ENCODE results near the gene GAL3ST1. TPM values are rescaled to one million over a fixed set of nuclear protein-coding genes. Genes with fewer than 3 reads are reported as not detected.

GAL3ST1 gene
- total and polyA plus RNA-seq, 2 of the 8 experiments (the other 6 are each of a cell fraction or from before 2014, with no cell fraction given), result 11.0 to 32.5 TPM

DNA sequence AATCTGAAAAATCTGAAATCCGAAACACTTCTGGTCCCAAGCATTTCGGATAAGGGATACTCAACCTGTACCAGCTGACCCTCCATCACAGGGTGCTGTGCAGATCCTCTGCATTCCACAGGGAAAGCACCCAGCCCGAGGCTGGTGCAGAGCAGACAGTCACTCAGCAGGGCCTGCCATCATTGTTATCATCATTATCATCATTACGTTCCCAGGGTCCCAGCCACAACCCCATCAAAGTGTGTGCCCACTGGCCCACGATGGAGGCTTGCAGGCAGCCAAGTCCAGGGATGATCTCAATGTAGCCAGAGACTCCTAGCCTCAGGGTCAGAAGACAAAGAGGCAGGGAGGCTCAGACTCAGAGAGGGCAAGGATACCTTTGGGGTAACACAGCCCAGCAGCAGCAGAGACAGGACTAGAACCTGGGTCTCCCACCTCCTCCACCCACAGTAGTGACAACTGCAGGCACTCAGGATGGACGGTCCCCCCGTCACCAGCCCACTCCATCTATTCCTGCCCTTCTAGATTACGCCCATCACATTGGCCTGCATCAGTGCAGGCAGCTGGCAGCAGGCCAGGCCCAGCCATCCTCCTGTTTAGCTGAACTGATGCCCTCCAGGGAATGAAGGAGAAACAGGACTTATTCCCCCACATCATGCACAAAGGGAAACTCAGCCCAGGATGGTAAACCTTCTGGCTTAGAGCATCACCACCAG, 10.3 kb downstream of the GAL3ST1 start (continued):
- TF ChIP-seq, protein P1, sequence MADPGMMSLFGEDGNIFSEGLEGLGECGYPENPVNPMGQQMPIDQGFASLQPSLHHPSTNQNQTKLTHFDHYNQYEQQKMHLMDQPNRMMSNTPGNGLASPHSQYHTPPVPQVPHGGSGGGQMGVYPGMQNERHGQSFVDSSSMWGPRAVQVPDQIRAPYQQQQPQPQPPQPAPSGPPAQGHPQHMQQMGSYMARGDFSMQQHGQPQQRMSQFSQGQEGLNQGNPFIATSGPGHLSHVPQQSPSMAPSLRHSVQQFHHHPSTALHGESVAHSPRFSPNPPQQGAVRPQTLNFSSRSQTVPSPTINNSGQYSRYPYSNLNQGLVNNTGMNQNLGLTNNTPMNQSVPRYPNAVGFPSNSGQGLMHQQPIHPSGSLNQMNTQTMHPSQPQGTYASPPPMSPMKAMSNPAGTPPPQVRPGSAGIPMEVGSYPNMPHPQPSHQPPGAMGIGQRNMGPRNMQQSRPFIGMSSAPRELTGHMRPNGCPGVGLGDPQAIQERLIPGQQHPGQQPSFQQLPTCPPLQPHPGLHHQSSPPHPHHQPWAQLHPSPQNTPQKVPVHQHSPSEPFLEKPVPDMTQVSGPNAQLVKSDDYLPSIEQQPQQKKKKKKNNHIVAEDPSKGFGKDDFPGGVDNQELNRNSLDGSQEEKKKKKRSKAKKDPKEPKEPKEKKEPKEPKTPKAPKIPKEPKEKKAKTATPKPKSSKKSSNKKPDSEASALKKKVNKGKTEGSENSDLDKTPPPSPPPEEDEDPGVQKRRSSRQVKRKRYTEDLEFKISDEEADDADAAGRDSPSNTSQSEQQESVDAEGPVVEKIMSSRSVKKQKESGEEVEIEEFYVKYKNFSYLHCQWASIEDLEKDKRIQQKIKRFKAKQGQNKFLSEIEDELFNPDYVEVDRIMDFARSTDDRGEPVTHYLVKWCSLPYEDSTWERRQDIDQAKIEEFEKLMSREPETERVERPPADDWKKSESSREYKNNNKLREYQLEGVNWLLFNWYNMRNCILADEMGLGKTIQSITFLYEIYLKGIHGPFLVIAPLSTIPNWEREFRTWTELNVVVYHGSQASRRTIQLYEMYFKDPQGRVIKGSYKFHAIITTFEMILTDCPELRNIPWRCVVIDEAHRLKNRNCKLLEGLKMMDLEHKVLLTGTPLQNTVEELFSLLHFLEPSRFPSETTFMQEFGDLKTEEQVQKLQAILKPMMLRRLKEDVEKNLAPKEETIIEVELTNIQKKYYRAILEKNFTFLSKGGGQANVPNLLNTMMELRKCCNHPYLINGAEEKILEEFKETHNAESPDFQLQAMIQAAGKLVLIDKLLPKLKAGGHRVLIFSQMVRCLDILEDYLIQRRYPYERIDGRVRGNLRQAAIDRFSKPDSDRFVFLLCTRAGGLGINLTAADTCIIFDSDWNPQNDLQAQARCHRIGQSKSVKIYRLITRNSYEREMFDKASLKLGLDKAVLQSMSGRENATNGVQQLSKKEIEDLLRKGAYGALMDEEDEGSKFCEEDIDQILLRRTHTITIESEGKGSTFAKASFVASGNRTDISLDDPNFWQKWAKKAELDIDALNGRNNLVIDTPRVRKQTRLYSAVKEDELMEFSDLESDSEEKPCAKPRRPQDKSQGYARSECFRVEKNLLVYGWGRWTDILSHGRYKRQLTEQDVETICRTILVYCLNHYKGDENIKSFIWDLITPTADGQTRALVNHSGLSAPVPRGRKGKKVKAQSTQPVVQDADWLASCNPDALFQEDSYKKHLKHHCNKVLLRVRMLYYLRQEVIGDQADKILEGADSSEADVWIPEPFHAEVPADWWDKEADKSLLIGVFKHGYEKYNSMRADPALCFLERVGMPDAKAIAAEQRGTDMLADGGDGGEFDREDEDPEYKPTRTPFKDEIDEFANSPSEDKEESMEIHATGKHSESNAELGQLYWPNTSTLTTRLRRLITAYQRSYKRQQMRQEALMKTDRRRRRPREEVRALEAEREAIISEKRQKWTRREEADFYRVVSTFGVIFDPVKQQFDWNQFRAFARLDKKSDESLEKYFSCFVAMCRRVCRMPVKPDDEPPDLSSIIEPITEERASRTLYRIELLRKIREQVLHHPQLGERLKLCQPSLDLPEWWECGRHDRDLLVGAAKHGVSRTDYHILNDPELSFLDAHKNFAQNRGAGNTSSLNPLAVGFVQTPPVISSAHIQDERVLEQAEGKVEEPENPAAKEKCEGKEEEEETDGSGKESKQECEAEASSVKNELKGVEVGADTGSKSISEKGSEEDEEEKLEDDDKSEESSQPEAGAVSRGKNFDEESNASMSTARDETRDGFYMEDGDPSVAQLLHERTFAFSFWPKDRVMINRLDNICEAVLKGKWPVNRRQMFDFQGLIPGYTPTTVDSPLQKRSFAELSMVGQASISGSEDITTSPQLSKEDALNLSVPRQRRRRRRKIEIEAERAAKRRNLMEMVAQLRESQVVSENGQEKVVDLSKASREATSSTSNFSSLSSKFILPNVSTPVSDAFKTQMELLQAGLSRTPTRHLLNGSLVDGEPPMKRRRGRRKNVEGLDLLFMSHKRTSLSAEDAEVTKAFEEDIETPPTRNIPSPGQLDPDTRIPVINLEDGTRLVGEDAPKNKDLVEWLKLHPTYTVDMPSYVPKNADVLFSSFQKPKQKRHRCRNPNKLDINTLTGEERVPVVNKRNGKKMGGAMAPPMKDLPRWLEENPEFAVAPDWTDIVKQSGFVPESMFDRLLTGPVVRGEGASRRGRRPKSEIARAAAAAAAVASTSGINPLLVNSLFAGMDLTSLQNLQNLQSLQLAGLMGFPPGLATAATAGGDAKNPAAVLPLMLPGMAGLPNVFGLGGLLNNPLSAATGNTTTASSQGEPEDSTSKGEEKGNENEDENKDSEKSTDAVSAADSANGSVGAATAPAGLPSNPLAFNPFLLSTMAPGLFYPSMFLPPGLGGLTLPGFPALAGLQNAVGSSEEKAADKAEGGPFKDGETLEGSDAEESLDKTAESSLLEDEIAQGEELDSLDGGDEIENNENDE (IDR thresholded peaks at IDR 0.05; ENCODE audit: insufficient replicate concordance, low read length), result no peak
- TF ChIP-seq SIRT6 (IDR thresholded peaks at IDR 0.05; ENCODE audit: low read length), result no peak
- TF ChIP-seq POU5F1 (IDR thresholded peaks at IDR 0.05; ENCODE audit: low read depth, low read length), result no peak
- no peak for TF ChIP-seq CBX8 (IDR thresholded peaks at IDR 0.05; ENCODE audit: borderline replicate concordance, low read depth, low read length)
- no peak for TF ChIP-seq CHD2 (IDR thresholded peaks at IDR 0.05; ENCODE audit: low read length)
- TF ChIP-seq SUZ12 (IDR thresholded peaks at IDR 0.05; ENCODE audit: low read length), result no peak
- no peak for TF ChIP-seq CHD1 (IDR thresholded peaks at IDR 0.05; ENCODE audit: low read depth, low read length)
- TF ChIP-seq RAD21 (IDR thresholded peaks at IDR 0.05 in 1 of 2, conservative IDR thresholded peaks at IDR 0.05 in 1 of 2; ENCODE audit: low read depth in 2 of 2, low read length in 2 of 2), result no peak
- TF ChIP-seq POLR2AphosphoS5 (IDR thresholded peaks at IDR 0.05; ENCODE audit: low read depth, low read length), result no peak
- TF ChIP-seq EZH2 (IDR thresholded peaks at IDR 0.05; ENCODE audit: low read depth, low read length, severe bottlenecking), result no peak
- TF ChIP-seq KDM1A (IDR thresholded peaks at IDR 0.05; ENCODE audit: borderline replicate concordance, low read length), result no peak; the same call in 1 of the 2 replicates

Measured in H1 (cell line).